UCSD-AML1 (cell line): ENCODE data around the gene AKR1D1.
"Not testable (repeated sequence)": the region's sequence is repeated elsewhere in the genome, so short reads cannot be mapped to it uniquely, and the experiment has no call there.

Experiments
- DNase-seq: peaks from one replicate; lab custom pipeline; 2025; ENCODE audit not compliant: unreplicated experiment; lab: John Stamatoyannopoulos, UW

Gene AKR1D1

GRCh38 chr7:138076196-138076595, at the start of gene AKR1D1:
AKR1D1 (plus strand) TSS chr7:138076459; CDS start chr7:138076519, 60 bp downstream.
- no peak for DNase-seq

GRCh38 chr7:138027100-138027499, 49.2 kb upstream of the AKR1D1 start:
- DNase-seq = no peak

- DNase-seq = no peak
Measured at GRCh38 chr7:138029126-138029525, 47.1 kb upstream of the AKR1D1 start.

- no peak for DNase-seq
Measured at GRCh38 chr7:138029941-138030340, 46.3 kb upstream of the AKR1D1 start.

GRCh38 chr7:138030679-138031351, 45.4 kb upstream of the AKR1D1 start:
- no peak for DNase-seq

GRCh38 chr7:138032186-138032585, 44.1 kb upstream of the AKR1D1 start:
- DNase-seq = no peak

- no peak for DNase-seq
Measured at GRCh38 chr7:138032770-138033169, 43.5 kb upstream of the AKR1D1 start.

GRCh38 chr7:138033241-138033640, 43.0 kb upstream of the AKR1D1 start:
- no peak for DNase-seq

GRCh38 chr7:138036135-138036534, 40.1 kb upstream of the AKR1D1 start:
- no peak for DNase-seq

- not testable (repeated sequence) for DNase-seq
Measured at GRCh38 chr7:138040063-138040462, 36.2 kb upstream of the AKR1D1 start.

GRCh38 chr7:138044897-138045296, 31.4 kb upstream of the AKR1D1 start:
- no peak for DNase-seq

- DNase-seq = no peak
Measured at GRCh38 chr7:138047907-138048306, 28.4 kb upstream of the AKR1D1 start.

- no peak for DNase-seq
Measured at GRCh38 chr7:138049505-138050116, 26.6 kb upstream of the AKR1D1 start.

GRCh38 chr7:138051712-138052247, 24.5 kb upstream of the AKR1D1 start:
- not testable (repeated sequence) for DNase-seq

- DNase-seq = no peak
Measured at GRCh38 chr7:138052696-138053095, 23.6 kb upstream of the AKR1D1 start.

- DNase-seq = not testable (repeated sequence)
Measured at GRCh38 chr7:138055698-138056097, 20.6 kb upstream of the AKR1D1 start.

GRCh38 chr7:138063400-138063799, 12.9 kb upstream of the AKR1D1 start:
- no peak for DNase-seq

- no peak for DNase-seq
Measured at GRCh38 chr7:138064856-138065357, 11.4 kb upstream of the AKR1D1 start.

GRCh38 chr7:138065827-138066226, 10.4 kb upstream of the AKR1D1 start:
- DNase-seq = no peak

GRCh38 chr7:138066954-138067394, 9.3 kb upstream of the AKR1D1 start:
- no peak for DNase-seq

GRCh38 chr7:138067774-138068173, 8.5 kb upstream of the AKR1D1 start:
- DNase-seq = no peak

GRCh38 chr7:138070908-138071307, 5.4 kb upstream of the AKR1D1 start:
- DNase-seq = no peak
